Stomach (tissue), 9 donors: Measurements from ENCODE around the gene CCDC91. TPM values are rescaled to one million over a fixed set of nuclear protein-coding genes. Genes with fewer than 3 reads are reported as not detected.

Experiments
- DNase-seq, 2 donors: peaks; one replicate each; pipeline versions ENCODE4 v3.0.0 to v3.0.0-alpha.2; 2013 to 2019
- H3K27ac ChIP-seq, 5 donors: fragments of 200-600 bp in 4 of 5; sonication (generic) in 4 of 5; one replicate each; pipeline ENCODE4 v1.5.1; 2013 to 2019; ENCODE audit warnings: mild to moderate bottlenecking in 1 of 5, moderate library complexity in 1 of 5
- H3K27me3 ChIP-seq, 3 donors: fragments of 200-600 bp; sonication (generic); one replicate each; pipeline ENCODE4 v1.5.1; 2017 to 2019; ENCODE audit warnings: mixed run types in 1 of 3
- H3K36me3 ChIP-seq, 4 donors: fragments of 200-600 bp; sonication (generic); 1 replicate in 3 of 4; 2 replicates in 1 of 4; pipeline ENCODE4 v1.5.1; 2016 to 2019
- H3K4me1 ChIP-seq, 4 donors: fragments of 200-600 bp; sonication (generic); one replicate each; pipeline ENCODE4 v1.5.1; 2016 to 2019
- H3K4me3 ChIP-seq, 4 donors: fragments of 200-600 bp; sonication (generic) in 3 of 4; one replicate each; pipeline ENCODE4 v1.5.1; 2016 to 2019; ENCODE audit warnings: mild to moderate bottlenecking in 1 of 4
- H3K9me3 ChIP-seq, 4 donors: fragments of 200-600 bp; sonication (generic); one replicate each; pipeline ENCODE4 v1.5.1; 2016 to 2019
- CTCF ChIP-seq, 7 experiments: fragments of 450-650 bp in 4 of 7; fragments of 200-600 bp in 3 of 7; sonication (generic) in 3 of 7; IDR thresholded peaks; one replicate each; pipeline ENCODE4 v1.5.1; 2016 to 2019; ENCODE audit warnings: antibody characterized with exemption in 7 of 7, control low read depth in 2 of 7, mild to moderate bottlenecking in 1 of 7
- EP300 ChIP-seq: sonication (generic); formaldehyde crosslinking; IDR thresholded peaks from one replicate; pipeline ENCODE4 v1.6.1; 2017; ENCODE audit warnings: antibody characterized with exemption
- POLR2A ChIP-seq, 4 donors: fragments of 450-650 bp; IDR thresholded peaks; one replicate each; pipeline ENCODE4 v1.6.1; 2016; ENCODE audit warnings: antibody characterized with exemption in 4 of 4, control low read depth in 2 of 4, mild to moderate bottlenecking in 1 of 4, moderate library complexity in 1 of 4
- POLR2AphosphoS5 ChIP-seq, 3 donors: sonication (generic); formaldehyde crosslinking; IDR thresholded peaks; one replicate each; pipeline ENCODE4 v1.6.1; 2016; ENCODE audit warnings: antibody characterized with exemption in 3 of 3
- whole genome bisulfite sequencing, 5 donors: extraction: QIAGEN DNeasy Blood & Tissue Kit in 3 of 5; methylation state at CpG; one replicate each; pipeline versions ENCODE4 v1.1.5 to v1.1.7; 2013 to 2018; 5-methylcytosine and 5-hydroxymethylcytosine counted together
- intact Hi-C: fragments of 100-400 bp; cut with DNase I; formaldehyde crosslinking; loops from one replicate; pipeline ENCODE4 v1.15.1; 2023; ENCODE audit warnings: low total_unique reads
- polyA plus RNA-seq, 3 donors: library from polyadenylated mRNA; stranded (reverse); fragments of 200-250 nt; gene quantifications; one replicate each; pipeline ENCODE4 v1.2.3, GENCODE V29; 2013
- total RNA-seq, 5 donors: library from RNA; depleted of rRNA; stranded (reverse); fragments of >200 nt; gene quantifications; one replicate each; pipeline versions ENCODE4 v1.1.0 to v1.2.3, GENCODE V29; 2014 to 2016
- donor health status: healthy with polysubstance abuse.
- donor health status: Bipolar disorder and iron deficiency.
- donor health status: healthy.

The CCDC91 gene
- total and polyA plus RNA-seq, 8 donors = 9.9 to 69.6 (median 34.4) TPM

GRCh38 chr12:28290262-28290661 is 100.0 kb downstream of the CCDC91 start:
- TF ChIP-seq CTCF (IDR thresholded peaks at IDR 0.05) (no peak), POLR2AphosphoS5 (IDR thresholded peaks at IDR 0.05) (no peak), POLR2A (IDR thresholded peaks at IDR 0.05) (no peak), EP300 (no peak)
- Histone ChIP-seq H3K27ac (no peak overlapping the region), H3K27me3 (no peaks in the 10 kb centered on the region), H3K9me3 (peaks cover 2 to 40% (median 19%) of the 10 kb centered on the region in 4 donors), H3K36me3 (peaks cover 0 to 15% (median 9%) of the 10 kb centered on the region in 4 donors), H3K4me1 (no peaks in the 10 kb centered on the region), H3K4me3 (no peak overlapping the region)
- intact Hi-C loops = no loop called here
- no peak for DNase-seq

GRCh38 chr12:28292699-28293098 is 102.4 kb downstream of the CCDC91 start:
- peaks cover 2 to 36% (median 19%) of the 10 kb centered on the region in 4 donors for H3K9me3 ChIP-seq
- TF ChIP-seq POLR2A (IDR thresholded peaks at IDR 0.05) (no peak), POLR2AphosphoS5 (IDR thresholded peaks at IDR 0.05) (no peak), CTCF (IDR thresholded peaks at IDR 0.05) (no peak), EP300 (no peak)
- no peak for DNase-seq
- 78 to 92% (median 86%) methylated on average over 2 of the region's 2 CpGs for WGBS, 5 donors
- no peaks in the 10 kb centered on the region for H3K27me3 ChIP-seq
- intact Hi-C loops = no loop called here
- no peak overlapping the region for H3K27ac ChIP-seq
- no peak overlapping the region for H3K4me3 ChIP-seq
- H3K4me1 ChIP-seq = no peaks in the 10 kb centered on the region
- peaks cover 0 to 15% (median 9%) of the 10 kb centered on the region in 4 donors for H3K36me3 ChIP-seq

- DNase-seq = no peak
- H3K9me3 ChIP-seq = peaks cover 2 to 25% (median 16%) of the 10 kb centered on the region in 4 donors
- H3K4me1 ChIP-seq = no peaks in the 10 kb centered on the region
- TF ChIP-seq EP300 (no peak), POLR2A (IDR thresholded peaks at IDR 0.05) (no peak), CTCF (IDR thresholded peaks at IDR 0.05) (no peak), POLR2AphosphoS5 (IDR thresholded peaks at IDR 0.05) (no peak)
- H3K4me3 ChIP-seq = no peak overlapping the region
- no peak overlapping the region for H3K27ac ChIP-seq
- peaks cover 0 to 15% (median 9%) of the 10 kb centered on the region in 4 donors for H3K36me3 ChIP-seq
- no peaks in the 10 kb centered on the region for H3K27me3 ChIP-seq
- 86 to 93% (median 88%) methylated on average over 6 of the region's 6 CpGs for WGBS, 5 donors
- intact Hi-C loops = no loop called here
Measured at GRCh38 chr12:28294300-28294699, 104.0 kb downstream of the CCDC91 start.

- Histone ChIP-seq H3K36me3 (peaks cover 0 to 12% (median 9%) of the 10 kb centered on the region in 4 donors), H3K27me3 (no peaks in the 10 kb centered on the region), H3K4me1 (no peaks in the 10 kb centered on the region), H3K9me3 (peaks cover 0 to 5% (median 3%) of the 10 kb centered on the region in 4 donors), H3K4me3 (no peak overlapping the region), H3K27ac (no peak overlapping the region)
- TF ChIP-seq POLR2AphosphoS5 (IDR thresholded peaks at IDR 0.05) (no peak), POLR2A (IDR thresholded peaks at IDR 0.05) (no peak), CTCF (IDR thresholded peaks at IDR 0.05) (no peak), EP300 (no peak)
- DNase-seq = no peak
- intact Hi-C loops = no loop called here
- 73 to 99% (median 97%) methylated on average over 2 of the region's 2 CpGs for WGBS, 5 donors
Measured at GRCh38 chr12:28296287-28296686, 106.0 kb downstream of the CCDC91 start.
